BE2C (cell line): Measurements from ENCODE around the gene PITPNM3.

Source experiments
- DNase-seq: peaks from one replicate; pipeline ENCODE4 v3.0.0-alpha.2; 2020
- H3K27me3 ChIP-seq: fragments of 250-450 bp; sonication (Bioruptor Pico); 2 replicates; pipeline ENCODE4 v1.5.1; 2020; ENCODE audit warnings: mild to moderate bottlenecking
- H3K36me3 ChIP-seq: fragments of 250-450 bp; sonication (Bioruptor Pico); 2 replicates; pipeline ENCODE4 v1.5.1; 2020; ENCODE audit warnings: mild to moderate bottlenecking
- H3K4me1 ChIP-seq: fragments of 250-450 bp; sonication (Bioruptor Pico); 2 replicates; pipeline ENCODE4 v1.5.1; 2020
- H3K4me3 ChIP-seq: 2 replicates; pipeline ENCODE4 v1.5.1; 2011; ENCODE audit warnings: low read depth, low read length
- H3K9me3 ChIP-seq: fragments of 250-450 bp; sonication (Bioruptor Pico); 2 replicates; pipeline ENCODE4 v1.5.1; 2020
- TF ChIP-seq, protein P1 (sequence below): IDR thresholded peaks from 2 replicates; pipeline ENCODE4 v1.5.1; 2012; ENCODE audit warnings: mild to moderate bottlenecking, low read depth, low read length

Gene PITPNM3

DNA sequence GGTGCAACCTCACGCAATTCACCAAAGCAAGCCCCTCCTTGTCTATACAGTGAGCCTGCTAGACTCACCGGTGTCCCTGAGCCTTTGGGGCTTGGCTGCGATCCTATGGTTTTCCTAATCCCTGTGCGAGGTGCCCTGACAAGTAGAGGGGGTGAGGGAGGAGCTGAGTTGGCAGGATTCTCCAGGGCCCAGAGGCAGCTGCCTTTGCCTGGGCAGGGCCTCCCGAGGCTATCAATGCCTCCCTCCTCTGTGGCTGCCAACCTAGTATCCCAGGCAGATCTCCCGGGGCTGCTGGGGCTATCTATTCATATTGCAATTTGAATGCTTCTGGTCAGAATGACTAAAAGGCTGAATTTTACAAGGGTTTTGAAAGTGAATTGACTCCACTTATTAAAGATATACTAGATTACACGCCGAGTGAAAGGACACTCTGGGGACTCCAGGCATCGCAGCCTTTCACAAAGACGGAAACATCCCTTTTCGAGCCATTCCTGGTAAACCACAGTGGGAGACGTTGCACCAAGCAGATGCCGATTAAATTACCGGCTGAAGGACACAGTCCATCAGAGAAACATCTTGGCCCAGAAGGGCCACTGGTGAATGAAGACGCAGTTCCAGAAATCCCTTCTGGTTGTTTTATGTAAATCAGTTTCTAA is 11.3 kb upstream of the PITPNM3 start:
- H3K4me1 ChIP-seq = no peaks in the 10 kb centered on the region
- no peak overlapping the region for H3K4me3 ChIP-seq
- H3K9me3 ChIP-seq = no peaks in the 10 kb centered on the region
- TF ChIP-seq, protein P1, sequence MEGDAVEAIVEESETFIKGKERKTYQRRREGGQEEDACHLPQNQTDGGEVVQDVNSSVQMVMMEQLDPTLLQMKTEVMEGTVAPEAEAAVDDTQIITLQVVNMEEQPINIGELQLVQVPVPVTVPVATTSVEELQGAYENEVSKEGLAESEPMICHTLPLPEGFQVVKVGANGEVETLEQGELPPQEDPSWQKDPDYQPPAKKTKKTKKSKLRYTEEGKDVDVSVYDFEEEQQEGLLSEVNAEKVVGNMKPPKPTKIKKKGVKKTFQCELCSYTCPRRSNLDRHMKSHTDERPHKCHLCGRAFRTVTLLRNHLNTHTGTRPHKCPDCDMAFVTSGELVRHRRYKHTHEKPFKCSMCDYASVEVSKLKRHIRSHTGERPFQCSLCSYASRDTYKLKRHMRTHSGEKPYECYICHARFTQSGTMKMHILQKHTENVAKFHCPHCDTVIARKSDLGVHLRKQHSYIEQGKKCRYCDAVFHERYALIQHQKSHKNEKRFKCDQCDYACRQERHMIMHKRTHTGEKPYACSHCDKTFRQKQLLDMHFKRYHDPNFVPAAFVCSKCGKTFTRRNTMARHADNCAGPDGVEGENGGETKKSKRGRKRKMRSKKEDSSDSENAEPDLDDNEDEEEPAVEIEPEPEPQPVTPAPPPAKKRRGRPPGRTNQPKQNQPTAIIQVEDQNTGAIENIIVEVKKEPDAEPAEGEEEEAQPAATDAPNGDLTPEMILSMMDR = no peak
- no peaks in the 10 kb centered on the region for H3K27me3 ChIP-seq
- no peaks in the 10 kb centered on the region for H3K36me3 ChIP-seq
- DNase-seq = no peak

DNA sequence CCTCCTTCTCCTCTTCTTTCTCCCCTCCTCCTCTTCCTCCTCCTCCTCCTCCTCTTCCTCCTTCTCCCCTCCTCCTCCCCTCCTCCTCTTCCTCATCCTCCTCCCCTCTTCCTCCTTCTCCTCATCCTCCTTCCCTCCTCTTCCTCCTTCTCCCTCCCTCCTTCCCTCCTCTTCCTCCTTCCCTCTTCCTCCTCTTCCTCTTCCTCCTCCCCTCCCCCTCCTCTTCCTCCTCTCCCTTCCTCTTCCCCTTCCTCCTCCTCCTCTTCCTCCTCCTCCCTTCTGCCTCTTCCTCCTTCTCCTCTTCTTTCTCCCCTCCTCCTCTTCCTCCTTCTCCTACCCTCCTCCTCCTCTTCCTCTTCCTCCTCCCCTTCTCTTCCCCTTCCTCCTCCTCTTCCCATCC is 5.1 kb upstream of the PITPNM3 start:
- TF ChIP-seq, protein P1 = no peak
- Histone ChIP-seq H3K4me3 (no peak overlapping the region), H3K4me1 (no peaks in the 10 kb centered on the region), H3K9me3 (no peaks in the 10 kb centered on the region), H3K27me3 (peaks cover 12% of the 10 kb centered on the region; the same call in 1 of the 2 replicates), H3K36me3 (no peaks in the 10 kb centered on the region)
- DNase-seq = no peak

DNA sequence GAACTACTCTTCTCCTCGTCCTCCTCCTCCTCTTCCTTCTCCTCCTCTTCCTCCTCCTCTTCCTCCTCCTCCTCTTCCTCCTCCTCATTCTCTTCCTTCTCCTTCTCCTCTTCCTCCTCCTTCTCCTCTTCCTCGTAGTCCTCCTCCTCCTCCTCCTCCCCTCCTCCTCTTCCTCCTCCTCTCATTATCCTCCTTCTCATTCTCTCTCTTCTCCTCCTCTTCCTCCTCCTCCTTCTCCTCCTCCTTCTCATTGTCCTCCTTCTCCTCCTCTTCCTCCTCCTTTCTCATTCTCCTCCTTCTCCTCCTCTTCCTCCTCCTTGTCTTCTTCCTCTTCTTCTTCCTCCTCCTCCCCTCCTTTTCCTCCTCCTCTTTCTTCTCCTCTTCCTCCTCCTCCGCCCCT is 4.1 kb upstream of the PITPNM3 start:
- no peaks in the 10 kb centered on the region for H3K36me3 ChIP-seq
- H3K4me1 ChIP-seq = no peaks in the 10 kb centered on the region
- no peaks in the 10 kb centered on the region for H3K9me3 ChIP-seq
- TF ChIP-seq, protein P1 = no peak
- H3K4me3 ChIP-seq = no peak overlapping the region
- DNase-seq = no peak
- peaks cover 19% of the 10 kb centered on the region for H3K27me3 ChIP-seq

DNA sequence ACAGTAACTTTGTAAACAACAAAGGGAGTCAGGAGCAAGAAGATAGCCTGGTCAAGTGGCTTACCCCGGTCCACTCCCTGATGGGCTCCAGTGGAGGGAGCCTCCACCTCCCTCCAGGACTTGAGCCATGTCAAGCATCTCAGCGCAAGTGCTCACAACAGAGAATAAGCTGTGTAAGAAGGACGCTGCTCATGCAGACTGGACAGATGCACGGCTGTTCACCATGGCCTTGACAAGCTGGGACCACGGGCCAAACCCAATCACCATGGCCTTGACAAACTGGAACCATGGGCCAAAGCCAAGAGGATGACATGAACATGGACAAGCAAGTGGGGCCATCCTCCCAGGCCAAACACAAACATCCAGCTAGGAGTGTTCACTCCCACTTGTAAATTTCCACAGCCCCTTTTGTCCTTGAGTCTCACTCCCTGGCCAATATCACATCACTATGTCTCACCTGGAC is 3.4 kb upstream of the PITPNM3 start:
- TF ChIP-seq, protein P1 = no peak
- Histone ChIP-seq H3K4me3 (no peak overlapping the region), H3K27me3 (peaks cover 26% of the 10 kb centered on the region), H3K4me1 (no peaks in the 10 kb centered on the region), H3K36me3 (no peaks in the 10 kb centered on the region), H3K9me3 (no peaks in the 10 kb centered on the region)
- DNase-seq = no peak

DNA sequence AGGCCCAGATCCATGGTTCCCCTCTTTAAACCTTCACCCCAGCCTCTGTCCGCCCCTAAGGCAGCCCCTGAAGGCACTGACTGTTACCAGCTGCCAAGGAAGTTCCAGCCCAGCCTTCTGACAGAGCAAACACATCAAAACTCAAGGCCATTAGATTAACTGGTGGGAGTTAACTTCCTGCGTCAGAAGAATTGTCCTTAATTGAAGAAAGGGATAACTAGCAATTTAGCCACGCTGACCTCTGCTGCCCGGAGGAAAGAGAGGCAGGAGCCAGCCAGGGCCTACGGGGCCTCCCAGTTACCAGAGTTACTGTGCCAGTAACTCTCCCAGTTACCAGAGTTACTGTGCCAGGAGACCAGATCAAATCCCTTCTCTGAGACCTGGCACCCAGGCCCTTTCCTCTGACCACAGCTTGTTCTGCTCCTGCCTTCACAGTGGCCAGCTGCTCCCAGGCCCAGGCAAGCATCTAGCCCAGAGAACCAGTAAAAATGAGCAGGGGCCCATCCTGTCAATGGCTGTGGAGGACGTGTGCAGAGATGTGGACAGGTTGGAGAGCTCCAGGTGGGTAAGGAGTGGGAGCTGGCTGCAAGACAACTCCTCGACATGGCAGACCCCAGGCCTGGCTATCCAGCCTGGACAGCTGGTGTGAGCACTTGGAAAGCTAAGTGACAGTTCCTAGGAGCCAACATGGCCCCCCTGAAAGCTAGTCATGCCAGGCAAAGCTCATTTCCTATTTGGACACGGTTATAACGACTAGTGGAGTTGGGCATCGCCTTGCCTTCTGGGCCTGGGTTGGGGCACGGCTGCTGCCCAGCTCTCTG is 2.8 kb upstream of the PITPNM3 start:
- TF ChIP-seq, protein P1 = no peak
- Histone ChIP-seq H3K9me3 (no peaks in the 10 kb centered on the region), H3K4me3 (no peak overlapping the region), H3K4me1 (no peaks in the 10 kb centered on the region), H3K36me3 (no peaks in the 10 kb centered on the region), H3K27me3 (peaks cover 31% of the 10 kb centered on the region)
- no peak for DNase-seq

DNA sequence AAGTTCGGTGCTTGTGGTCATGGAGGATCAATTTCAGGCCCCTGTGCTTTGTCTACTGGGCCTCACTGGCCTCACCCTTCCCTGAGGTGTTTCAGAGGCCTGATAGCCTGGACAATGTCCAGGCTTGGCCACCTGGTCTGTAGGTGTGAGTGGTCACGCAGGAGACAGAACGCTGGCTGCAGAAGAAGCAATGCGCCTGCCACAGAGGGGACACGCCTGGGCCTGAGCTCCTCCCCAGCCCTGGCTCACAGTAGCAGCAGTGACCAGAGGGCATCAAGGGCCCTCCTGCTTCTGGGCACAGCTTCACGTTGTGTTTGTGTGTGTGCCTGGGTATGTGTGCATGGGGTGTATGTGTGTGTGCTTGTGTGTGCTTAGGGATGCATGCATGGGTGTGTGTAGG is 1.9 kb upstream of the PITPNM3 start:
- no peak overlapping the region for H3K4me3 ChIP-seq
- no peak for DNase-seq
- H3K27me3 ChIP-seq = peaks cover 31% of the 10 kb centered on the region
- TF ChIP-seq, protein P1 = no peak
- no peaks in the 10 kb centered on the region for H3K4me1 ChIP-seq
- H3K9me3 ChIP-seq = no peaks in the 10 kb centered on the region
- H3K36me3 ChIP-seq = no peaks in the 10 kb centered on the region
